A549 (cell line): ENCODE measurements around the gene MYRF. TPM values are rescaled to one million over a fixed set of nuclear protein-coding genes. Genes with fewer than 3 reads are reported as not detected.
A peak's percentile ranks its signal among the peaks of the same experiment; 100 is the strongest.

ENCODE experiments used
- ATAC-seq, 2 experiments: fragments of 200-7000 bp in 1 of 2; fragments of >200 bp in 1 of 2; cut with Nextera tagmentation in 1 of 2; cut with Tn5 transposase in 1 of 2; 3 replicates each; pipeline versions ENCODE4 v1.8.0 to v1.9.1; 2018 to 2020; ENCODE audit warnings: mild to moderate bottlenecking in 1 of 2, moderate library complexity in 1 of 2
- CTCF ChIA-PET: fragments of 300-600 bp; sonication (Branson Sonifier 250); formaldehyde crosslinking; extraction: SDS; loops from one replicate; lab custom pipeline; 2021; ENCODE audit warnings: antibody characterized with exemption, inconsistent platforms; lab: Yijun Ruan, JAX
- POLR2A ChIA-PET: fragments of 350-600 bp; formaldehyde crosslinking; extraction: SDS; loops from one replicate; lab custom pipeline; 2021; ENCODE audit warnings: antibody characterized with exemption, inconsistent platforms; lab: Yijun Ruan, JAX
- DNase-seq, 2 experiments: peaks; one replicate each; pipeline versions ENCODE4 v3.0.0 to v3.0.0-alpha.2; 2011 to 2016; ENCODE audit warnings: low read depth in 1 of 2, low spot score in 1 of 2
- FAIRE-seq: peaks from 2 replicates; lab custom pipeline; 2011; peaks lifted over from hg19 to GRCh38; lab: Jason Lieb, UNC
- H3K27ac ChIP-seq, 2 experiments: fragments of >200 bp; sonication (Bioruptor Twin); formaldehyde crosslinking; 3 replicates each; pipeline ENCODE4 v1.5.1; 2016 to 2017
- H3K4me1 ChIP-seq: fragments of >200 bp; sonication (Bioruptor Twin); formaldehyde crosslinking; 3 replicates; pipeline ENCODE4 v1.6.1; 2016
- H3K4me2 ChIP-seq: fragments of >200 bp; sonication (Bioruptor Twin); formaldehyde crosslinking; 3 replicates; pipeline ENCODE4 v1.6.1; 2016
- H3K4me3 ChIP-seq: fragments of >200 bp; sonication (Bioruptor Twin); formaldehyde crosslinking; 3 replicates; pipeline ENCODE4 v1.5.1; 2016
- H3K9me3 ChIP-seq: fragments of >200 bp; sonication (Bioruptor Twin); formaldehyde crosslinking; 3 replicates; pipeline ENCODE4 v1.6.1; 2016
- CEBPB ChIP-seq, 2 experiments: fragments of >200 bp in 1 of 2; sonication (Bioruptor Twin) in 1 of 2; formaldehyde crosslinking in 1 of 2; IDR thresholded peaks; 2 replicates each; pipeline ENCODE4 v1.6.1; 2012 to 2016
- CHD2 ChIP-seq: fragments of 150-350 bp; IDR thresholded peaks from 2 replicates; pipeline ENCODE4 v1.6.1; 2014; ENCODE audit warnings: low read length; ENCODE audit not compliant: partially characterized antibody
- E2F6 ChIP-seq: IDR thresholded peaks from 2 replicates; pipeline ENCODE4 v1.6.1; 2012; ENCODE audit warnings: low read depth, borderline replicate concordance
- EHF ChIP-seq: fragments of 250-450 bp; sonication (Bioruptor Pico); IDR thresholded peaks from 2 replicates; pipeline ENCODE4 v1.5.0; 2020; ENCODE audit warnings: mild to moderate bottlenecking
- EHMT2 ChIP-seq: fragments of 200-600 bp; sonication (generic); IDR thresholded peaks from 2 replicates; pipeline ENCODE4 v1.6.1; 2016; ENCODE audit warnings: antibody characterized with exemption, low read depth, mild to moderate bottlenecking, moderate library complexity
- EP300 ChIP-seq, 2 experiments: fragments of >200 bp; sonication (Bioruptor Twin); formaldehyde crosslinking; IDR thresholded peaks; 2 replicates in 1 of 2; 3 replicates in 1 of 2; pipeline ENCODE4 v1.6.1; 2016 to 2017
- ESRRA ChIP-seq: fragments of 150-350 bp; IDR thresholded peaks from 2 replicates; pipeline ENCODE4 v1.6.1; 2014; ENCODE audit warnings: mild to moderate bottlenecking, low read length, borderline replicate concordance
- FOSB ChIP-seq: fragments of 250-450 bp; sonication (Bioruptor Pico); IDR thresholded peaks from 2 replicates; pipeline ENCODE4 v1.5.0; 2020; ENCODE audit warnings: mild to moderate bottlenecking, moderate library complexity
- GATA3 ChIP-seq: IDR thresholded peaks from 2 replicates; pipeline ENCODE4 v1.6.1; 2012; ENCODE audit warnings: borderline replicate concordance
- HDAC2 ChIP-seq: fragments of 200-600 bp; sonication (generic); IDR thresholded peaks from 2 replicates; pipeline ENCODE4 v1.6.1; 2016
- HOXA7 ChIP-seq: fragments of 250-450 bp; sonication (Bioruptor Pico); IDR thresholded peaks from 2 replicates; pipeline ENCODE4 v1.5.0; 2020; ENCODE audit warnings: mild to moderate bottlenecking, moderate library complexity
- HOXB13 ChIP-seq: fragments of 250-450 bp; sonication (Bioruptor Pico); IDR thresholded peaks from 2 replicates; pipeline ENCODE4 v1.5.0; 2020; ENCODE audit warnings: low read depth, mild to moderate bottlenecking, moderate library complexity
- JUN ChIP-seq, 2 experiments: fragments of >200 bp; sonication (Bioruptor Twin); formaldehyde crosslinking; IDR thresholded peaks; 2 replicates in 1 of 2; 3 replicates in 1 of 2; pipeline ENCODE4 v1.6.1; 2016 to 2017
- NPAS2 ChIP-seq: fragments of 250-450 bp; sonication (Bioruptor Pico); IDR thresholded peaks from 2 replicates; pipeline ENCODE4 v1.8.0; 2022; ENCODE audit warnings: mild to moderate bottlenecking, moderate library complexity, borderline replicate concordance
- PBX3 ChIP-seq: IDR thresholded peaks from 2 replicates; pipeline ENCODE4 v1.6.1; 2012
- PHF8 ChIP-seq: fragments of 200-600 bp; sonication (generic); IDR thresholded peaks from 2 replicates; pipeline ENCODE4 v1.6.1; 2016; ENCODE audit warnings: low read depth, mild to moderate bottlenecking, antibody characterized with exemption, moderate library complexity, borderline replicate concordance
- RAD21 ChIP-seq, 2 experiments: fragments of >200 bp in 1 of 2; sonication (Bioruptor Twin) in 1 of 2; formaldehyde crosslinking in 1 of 2; IDR thresholded peaks in 1 of 2; conservative IDR thresholded peaks in 1 of 2; 2 replicates in 1 of 2; 3 replicates in 1 of 2; pipeline ENCODE4 v1.6.1; 2012 to 2018; ENCODE audit warnings: inconsistent platforms in 1 of 2
- RCOR1 ChIP-seq: fragments of 150-350 bp; IDR thresholded peaks from 2 replicates; pipeline ENCODE4 v1.6.1; 2014; ENCODE audit warnings: antibody characterized with exemption, low read length, low read depth
- SMC3 ChIP-seq: fragments of >200 bp; sonication (Bioruptor Twin); formaldehyde crosslinking; IDR thresholded peaks from 3 replicates; pipeline ENCODE4 v1.6.1; 2018; ENCODE audit warnings: inconsistent platforms
- SREBF2 ChIP-seq: fragments of 450-650 bp; IDR thresholded peaks from 2 replicates; pipeline ENCODE4 v1.6.1; 2014; ENCODE audit warnings: mild to moderate bottlenecking, moderate library complexity
- TP53 ChIP-seq: fragments of 250-450 bp; sonication (Bioruptor Pico); IDR thresholded peaks from 2 replicates; pipeline ENCODE4 v1.5.0; 2021; ENCODE audit warnings: mild to moderate bottlenecking, moderate library complexity
- ZFP36 ChIP-seq: fragments of 450-650 bp; IDR thresholded peaks from 2 replicates; pipeline ENCODE4 v1.6.1; 2014; ENCODE audit warnings: borderline replicate concordance; ENCODE audit not compliant: partially characterized antibody
- WGBS: methylation state at CpG from one replicate; pipeline ENCODE4 v1.1.6; 2017; ENCODE audit errors: missing lambda C conversion rate; 5-methylcytosine and 5-hydroxymethylcytosine counted together
- polyA plus RNA-seq, 4 experiments: library from polyadenylated mRNA; depleted of rRNA in 3 of 4; stranded (reverse); fragments of >200 nt; fragmentation: RNase III in 1 of 4; extraction: RNeasy Plus Mini Kit Qiagen cat#74134 plus additional on column Dnase treatment in 1 of 4; gene quantifications; 2 replicates in 3 of 4; 3 replicates in 1 of 4; pipeline ENCODE4 v1.2.3, GENCODE V29; 2011 to 2017
- TF ChIP-seq, protein P1 (sequence below): fragments of >200 bp; sonication (Bioruptor Twin); formaldehyde crosslinking; IDR thresholded peaks from 2 replicates; pipeline ENCODE4 v1.6.1; 2016
- TF ChIP-seq, protein P2 (sequence below): fragments of >200 bp; sonication (Bioruptor Twin); formaldehyde crosslinking; IDR thresholded peaks from 3 replicates; pipeline ENCODE4 v1.6.1; 2016

MYRF gene
- polyA plus RNA-seq, 2 of the 4 experiments (the other 2 are of a cell fraction), result 14.7 to 22.3 TPM

GRCh38 chr11:61816736-61817455 lies 64.5 kb downstream of the MYRF start, which contains the start of gene FADS1 (continued):
- TF ChIP-seq, protein P1, sequence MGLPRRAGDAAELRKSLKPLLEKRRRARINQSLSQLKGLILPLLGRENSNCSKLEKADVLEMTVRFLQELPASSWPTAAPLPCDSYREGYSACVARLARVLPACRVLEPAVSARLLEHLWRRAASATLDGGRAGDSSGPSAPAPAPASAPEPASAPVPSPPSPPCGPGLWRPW, result no peak
- TF ChIP-seq ZFP36 (no peak), FOSB (CRISPR knock-in tag) (no peak), CHD2 (peak; percentile 76), NPAS2 (CRISPR knock-in tag) (no peak), TP53 (CRISPR knock-in tag) (no peak), EHF (no peak), ESRRA (no peak), RCOR1 (no peak), JUN (IDR thresholded peaks at IDR 0.05) (peak; percentile 84), EP300 (IDR thresholded peaks at IDR 0.05) (0 out of 5 replicates have a peak, but pooled peaks of 1 of the 2 experiments have one; percentile 10), GATA3 (peak; percentile 43), SREBF2 (no peak), SMC3 (peak; percentile 78), CEBPB (IDR thresholded peaks at IDR 0.05) (peak; percentile 83 to 94; a peak in 3 of 4 replicates), EHMT2 (no peak), E2F6 (peak; percentile 84; the same call in 1 of the 2 replicates), HOXB13 (CRISPR knock-in tag) (no peak), HDAC2 (no peak), PBX3 (peak; percentile 82; the same call in 1 of the 2 replicates), RAD21 (conservative IDR thresholded peaks at IDR 0.05 in 1 of 2, IDR thresholded peaks at IDR 0.05 in 1 of 2) (peak; percentile 42 to 60; a peak in 4 of 5 replicates)
- TF ChIP-seq, protein P2, sequence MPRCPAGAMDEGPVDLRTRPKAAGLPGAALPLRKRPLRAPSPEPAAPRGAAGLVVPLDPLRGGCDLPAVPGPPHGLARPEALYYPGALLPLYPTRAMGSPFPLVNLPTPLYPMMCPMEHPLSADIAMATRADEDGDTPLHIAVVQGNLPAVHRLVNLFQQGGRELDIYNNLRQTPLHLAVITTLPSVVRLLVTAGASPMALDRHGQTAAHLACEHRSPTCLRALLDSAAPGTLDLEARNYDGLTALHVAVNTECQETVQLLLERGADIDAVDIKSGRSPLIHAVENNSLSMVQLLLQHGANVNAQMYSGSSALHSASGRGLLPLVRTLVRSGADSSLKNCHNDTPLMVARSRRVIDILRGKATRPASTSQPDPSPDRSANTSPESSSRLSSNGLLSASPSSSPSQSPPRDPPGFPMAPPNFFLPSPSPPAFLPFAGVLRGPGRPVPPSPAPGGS, result peak; percentile 77

GRCh38 chr11:61817471-61818202 lies 65.2 kb downstream of the MYRF start:
- peaks cover 44% of the 10 kb centered on the region for H3K4me1 ChIP-seq
- WGBS, result 43% methylated on average over 6 of the region's 6 CpGs
- peak overlapping the region; percentile 89 for H3K4me2 ChIP-seq
- H3K9me3 ChIP-seq, result no peaks in the 10 kb centered on the region
- CTCF ChIA-PET, result interaction anchor here (0.8 to 10.5 kb wide), 16 partner anchors 9 to 301 kb away, joined by 3 to 145 read pairs (median 4); partner anchors contain the start of genes FADS2, FEN1 and TMEM258
- peak overlapping the region; percentile 83 for H3K4me3 ChIP-seq
- no peak for TF ChIP-seq HOXA7 (CRISPR knock-in tag)
- TF ChIP-seq HOXB13 (CRISPR knock-in tag), result no peak
- TF ChIP-seq PHF8, result peak; percentile 18; the same call in 1 of the 2 replicates
- TF ChIP-seq EP300 (IDR thresholded peaks at IDR 0.05), result no peak
- no peak for FAIRE-seq
- no peak for DNase-seq
- no peak for ATAC-seq
- POLR2A ChIA-PET, result interaction anchor here (1.0 to 6.0 kb wide), 5 partner anchors 10 to 291 kb away, joined by 3 to 71 read pairs (median 5); partner anchors contain the start of gene FADS2
- H3K27ac ChIP-seq, result peak overlapping the region; percentile 98 to 99
